K562 (cell line): ENCODE measurements around the gene ZBTB8A. TPM values are rescaled to one million over a fixed set of nuclear protein-coding genes. Genes with fewer than 3 reads are reported as not detected.

Experiments used
- BRD9 ChIP-seq: fragments of 450-650 bp; IDR thresholded peaks from 2 replicates; pipeline ENCODE4 v1.6.1; 2018; ENCODE audit warnings: low read depth; ENCODE audit not compliant: partially characterized antibody
- CHCHD3 ChIP-seq: fragments of 250-450 bp; sonication (Bioruptor Pico); IDR thresholded peaks from 2 replicates; pipeline ENCODE4 v2.1.2; 2022; ENCODE audit warnings: mild to moderate bottlenecking
- KAT7 ChIP-seq: sonication (generic); formaldehyde crosslinking; IDR thresholded peaks from 2 replicates; pipeline ENCODE4 v1.8.0; 2022; ENCODE audit warnings: missing genetic modification reagents, mild to moderate bottlenecking, borderline replicate concordance
- MCM3 ChIP-seq: fragments of 450-650 bp; IDR thresholded peaks from 2 replicates; pipeline ENCODE4 v1.6.1; 2016
- MGA ChIP-seq: fragments of 450-650 bp; IDR thresholded peaks from 2 replicates; pipeline ENCODE4 v1.6.1; 2016; ENCODE audit warnings: mild to moderate bottlenecking, moderate library complexity
- NR2F6 ChIP-seq: fragments of 450-650 bp; formaldehyde crosslinking; IDR thresholded peaks from 2 replicates; pipeline ENCODE4 v1.4.0; 2020; ENCODE audit warnings: mild to moderate bottlenecking
- RBM39 ChIP-seq: fragments of 200-400 bp; formaldehyde crosslinking; optimal IDR thresholded peaks from 2 replicates; pipeline ENCODE3; 2018; ENCODE audit warnings: low read depth, low read length
- TCF3 ChIP-seq: sonication (generic); formaldehyde crosslinking; IDR thresholded peaks from 2 replicates; pipeline ENCODE4 v1.4.0; 2020; ENCODE audit warnings: mild to moderate bottlenecking, missing genetic modification reagents
- TCFL5 ChIP-seq: fragments of 250-450 bp; sonication (Bioruptor Pico); conservative IDR thresholded peaks from 2 replicates; pipeline ENCODE4 v1.6.1; 2021; ENCODE audit warnings: mild to moderate bottlenecking, moderate library complexity, matching md5 sums
- ZNF253 ChIP-seq: fragments of 250-450 bp; sonication (Bioruptor Pico); conservative IDR thresholded peaks from 2 replicates; pipeline ENCODE4 v1.6.1; 2021; ENCODE audit warnings: mild to moderate bottlenecking
- ZNF347 ChIP-seq: fragments of 450-650 bp; formaldehyde crosslinking; IDR thresholded peaks from 2 replicates; pipeline ENCODE4 v1.4.0; 2020; ENCODE audit warnings: low read depth, mild to moderate bottlenecking, moderate library complexity
- ZNF76 ChIP-seq: fragments of 250-450 bp; sonication (Bioruptor Pico); IDR thresholded peaks from 2 replicates; pipeline ENCODE4 v1.4.0; 2020; ENCODE audit warnings: mild to moderate bottlenecking, moderate library complexity, borderline replicate concordance
- ZNF77 ChIP-seq: fragments of 250-450 bp; sonication (Bioruptor Pico); IDR thresholded peaks from 2 replicates; pipeline ENCODE4 v1.5.0; 2020
- polyA plus RNA-seq, 8 experiments: library from polyadenylated mRNA; depleted of rRNA in 4 of 8; stranded (reverse) in 5 of 8; unstranded in 3 of 8; fragments of >200 nt; fragmentation: Nextera tagmentation in 2 of 8; fragmentation: Illumina TruSeq in 1 of 8; extraction: Ambion mirVana in 2 of 8; extraction: Trizol in 1 of 8; gene quantifications; 2 replicates each; pipeline versions ENCODE4 v1.2.1 to v1.2.3, GENCODE V29; 2011 to 2014; ENCODE audit warnings: inconsistent platforms in 1 of 8, missing spikeins in 1 of 8
- total RNA-seq, 7 experiments: library from RNA; depleted of rRNA in 6 of 7; stranded (reverse); fragments of >200 nt in 6 of 7; fragmentation: Illumina TruSeq in 2 of 7; extraction: Trizol in 2 of 7; gene quantifications; 2 replicates each; pipeline versions ENCODE4 v1.2.1 to v1.2.3, GENCODE V29; 2011 to 2021; ENCODE audit warnings: low replicate concordance in 1 of 7

Gene ZBTB8A
- total and polyA plus RNA-seq, 9 of the 15 experiments (the other 6 are each of a cell fraction or from before 2014, with no cell fraction given), result 0.01 to 0.64 (median 0.09) TPM

GRCh38 chr1:32500387-32501209 lies 38.6 kb upstream of the ZBTB8A start (continued):
- no peak for TF ChIP-seq MCM3
- no peak for TF ChIP-seq ZNF253 (CRISPR knock-in tag)
- no peak for TF ChIP-seq ZNF77
- TF ChIP-seq KAT7 (CRISPR knock-in tag), result 0 out of 2 replicates have a peak, but pooled peaks have one; percentile 17
- no peak for TF ChIP-seq BRD9
- no peak for TF ChIP-seq RBM39
- no peak for TF ChIP-seq ZNF76 (CRISPR knock-in tag)
- TF ChIP-seq NR2F6, result peak; percentile 21; the same call in 1 of the 2 replicates
- TF ChIP-seq MGA, result no peak
- no peak for TF ChIP-seq TCF3 (CRISPR knock-in tag)
- TF ChIP-seq TCFL5 (CRISPR knock-in tag), result no peak
- TF ChIP-seq CHCHD3, result no peak
- TF ChIP-seq ZNF347 (CRISPR knock-in tag), result no peak
